NCI-H526 (cell line): ENCODE results near the gene ZFP92.
"Not testable (repeated sequence)": the region's sequence is repeated elsewhere in the genome, so short reads cannot be mapped to it uniquely, and the experiment has no call there.

Experiments
- DNase-seq, 2 experiments: peaks; one replicate each; lab custom pipeline; 2025; lab: John Stamatoyannopoulos, UW

Gene ZFP92

GRCh38 chrX:153411255-153411987, at the start of gene ZFP92:
ZFP92 (plus strand) TSS chrX:153411472; CDS start chrX:153418323, 6,851 bp downstream.
- peak in 1 of 2 experiments; percentile 39 for DNase-seq

- peak; percentile 67 to 74 for DNase-seq
Measured at GRCh38 chrX:153361781-153362397, 49.4 kb upstream of the ZFP92 start.

GRCh38 chrX:153365670-153366069, 45.6 kb upstream of the ZFP92 start:
- DNase-seq: no peak

GRCh38 chrX:153366119-153366518, 45.2 kb upstream of the ZFP92 start:
- DNase-seq: no peak

- DNase-seq: no peak
Measured at GRCh38 chrX:153366878-153367538, 44.3 kb upstream of the ZFP92 start.

- DNase-seq: no peak
Measured at GRCh38 chrX:153370293-153371055, 40.8 kb upstream of the ZFP92 start.

- DNase-seq: no peak
Measured at GRCh38 chrX:153371256-153371655, 40.0 kb upstream of the ZFP92 start.

- DNase-seq: no peak
Measured at GRCh38 chrX:153372949-153373348, 38.3 kb upstream of the ZFP92 start.

GRCh38 chrX:153374426-153374825, 36.8 kb upstream of the ZFP92 start:
- no peak for DNase-seq

- DNase-seq: no peak
Measured at GRCh38 chrX:153375571-153375970, 35.7 kb upstream of the ZFP92 start.

GRCh38 chrX:153377727-153378126, 33.5 kb upstream of the ZFP92 start:
- no peak for DNase-seq

- no peak for DNase-seq
Measured at GRCh38 chrX:153378607-153379006, 32.7 kb upstream of the ZFP92 start.

- no peak for DNase-seq
Measured at GRCh38 chrX:153379508-153379907, 31.8 kb upstream of the ZFP92 start.

- DNase-seq: no peak
Measured at GRCh38 chrX:153379971-153380581, 31.2 kb upstream of the ZFP92 start.

- no peak for DNase-seq
Measured at GRCh38 chrX:153380691-153381090, 30.6 kb upstream of the ZFP92 start.

- peak; percentile 88 to 90 for DNase-seq
Measured at GRCh38 chrX:153381684-153382532, 29.4 kb upstream of the ZFP92 start.

- no peak for DNase-seq
Measured at GRCh38 chrX:153382563-153383482, 28.4 kb upstream of the ZFP92 start.

- DNase-seq: no peak
Measured at GRCh38 chrX:153384390-153384789, 26.9 kb upstream of the ZFP92 start.

- DNase-seq: not testable (repeated sequence)
Measured at GRCh38 chrX:153384973-153385372, 26.3 kb upstream of the ZFP92 start.

GRCh38 chrX:153386097-153386496, 25.2 kb upstream of the ZFP92 start:
- DNase-seq: no peak
